GM23338 (cell line): Measurements from ENCODE around the gene SLC35A2. TPM values are rescaled to one million over a fixed set of nuclear protein-coding genes. Genes with fewer than 3 reads are reported as not detected.

Source experiments
- ATAC-seq: fragments of 200-7000 bp; cut with Tn5 transposase; 3 replicates; pipeline ENCODE4 v1.9.1; 2020
- DNase-seq: peaks from one replicate; pipeline ENCODE4 v3.0.0-alpha.2; 2015; ENCODE audit warnings: low spot score
- H2AFZ ChIP-seq: fragments of 200-600 bp; sonication (generic); 2 replicates; pipeline ENCODE4 v1.8.0; 2016; ENCODE audit warnings: antibody characterized with exemption, mild to moderate bottlenecking, moderate library complexity
- H3F3A ChIP-seq: fragments of 200-600 bp; sonication (generic); replicated peaks from 2 replicates; pipeline ENCODE4 v1.8.0; 2017; ENCODE audit warnings: antibody characterized with exemption, mixed run types, low read depth
- H3K27ac ChIP-seq: fragments of 200-600 bp; sonication (generic); 2 replicates; pipeline ENCODE4 v1.6.1; 2016; ENCODE audit warnings: low read depth
- H3K27me3 ChIP-seq: fragments of 200-600 bp; sonication (generic); 2 replicates; pipeline ENCODE4 v1.8.0; 2016; ENCODE audit warnings: mild to moderate bottlenecking, mixed run types, moderate library complexity; ENCODE audit not compliant: insufficient read depth
- H3K36me3 ChIP-seq: fragments of 200-600 bp; sonication (generic); 2 replicates; pipeline ENCODE4 v1.8.0; 2016; ENCODE audit warnings: mild to moderate bottlenecking; ENCODE audit not compliant: insufficient read depth
- H3K4me1 ChIP-seq: fragments of 200-600 bp; sonication (generic); 2 replicates; pipeline ENCODE4 v1.8.0; 2016; ENCODE audit warnings: mild to moderate bottlenecking, moderate library complexity; ENCODE audit not compliant: insufficient read depth
- H3K4me2 ChIP-seq: fragments of 200-600 bp; sonication (generic); 2 replicates; pipeline ENCODE4 v1.7.1; 2017; ENCODE audit warnings: mixed run types
- H3K4me3 ChIP-seq: fragments of 200-600 bp; sonication (generic); 2 replicates; pipeline ENCODE4 v1.6.1; 2016; ENCODE audit warnings: mixed run types
- H3K79me2 ChIP-seq: fragments of 200-600 bp; sonication (generic); replicated peaks from 2 replicates; pipeline ENCODE4 v1.8.0; 2017; ENCODE audit warnings: mild to moderate bottlenecking; ENCODE audit not compliant: insufficient read depth
- H3K9me2 ChIP-seq: fragments of 200-600 bp; sonication (generic); 2 replicates; pipeline ENCODE4 v1.8.0; 2017; ENCODE audit not compliant: insufficient read depth
- H4K20me1 ChIP-seq: fragments of 200-600 bp; sonication (generic); replicated peaks from 2 replicates; pipeline ENCODE4 v1.8.0; 2017; ENCODE audit warnings: mild to moderate bottlenecking; ENCODE audit not compliant: insufficient read depth
- H3K27ac Mint-ChIP-seq: 2 replicates; pipeline ENCODE4 v1.8.0; 2020; ENCODE audit warnings: inconsistent platforms, mild to moderate bottlenecking, moderate library complexity, mixed read lengths
- H3K27me3 Mint-ChIP-seq: 3 replicates; pipeline ENCODE4 v1.8.0; 2022; ENCODE audit warnings: low read depth, mild to moderate bottlenecking, moderate library complexity, mixed read lengths, inconsistent platforms; ENCODE audit not compliant: insufficient read depth, poor library complexity
- H3K36me3 Mint-ChIP-seq: 3 replicates; pipeline ENCODE4 v1.8.0; 2021; ENCODE audit warnings: low read depth, mild to moderate bottlenecking, inconsistent platforms, moderate library complexity, mixed read lengths
- H3K4me1 Mint-ChIP-seq: 3 replicates; pipeline ENCODE4 v1.8.0; 2020; ENCODE audit warnings: mild to moderate bottlenecking, inconsistent platforms, mixed read lengths
- H3K4me3 Mint-ChIP-seq: 3 replicates; pipeline ENCODE4 v1.8.0; 2021; ENCODE audit warnings: moderate library complexity, mild to moderate bottlenecking, inconsistent platforms, mixed read lengths
- H3K9me3 Mint-ChIP-seq: 3 replicates; pipeline ENCODE4 v1.8.0; 2020; ENCODE audit warnings: moderate library complexity, mild to moderate bottlenecking, inconsistent platforms, mixed read lengths
- CREB1 ChIP-seq: fragments of 250-450 bp; sonication (Bioruptor Pico); IDR thresholded peaks from 2 replicates; pipeline ENCODE4 v1.5.0; 2020; ENCODE audit warnings: low read depth, mild to moderate bottlenecking, moderate library complexity
- CTCF ChIP-seq, 2 experiments: fragments of 200-600 bp in 1 of 2; sonication (generic) in 1 of 2; conservative IDR thresholded peaks; 2 replicates each; pipeline versions ENCODE4 v1.5.1 to v1.6.1; 2016 to 2017; ENCODE audit warnings: antibody characterized with exemption in 2 of 2, low read depth in 2 of 2, mild to moderate bottlenecking in 2 of 2, moderate library complexity in 1 of 2
- ETS1 ChIP-seq: IDR thresholded peaks from 2 replicates; pipeline ENCODE4 v1.6.1; 2016; ENCODE audit warnings: antibody characterized with exemption
- EZH2 ChIP-seq: fragments of 200-600 bp; sonication (generic); IDR thresholded peaks from one replicate; pipeline ENCODE4 v1.8.0; 2017; ENCODE audit warnings: antibody characterized with exemption, mild to moderate bottlenecking, low read depth; ENCODE audit not compliant: unreplicated experiment
- EZH2phosphoT487 ChIP-seq: fragments of 200-600 bp; sonication (generic); IDR thresholded peaks from one replicate; pipeline ENCODE4 v1.8.1; 2018; ENCODE audit warnings: antibody characterized with exemption; ENCODE audit not compliant: unreplicated experiment
- JUNB ChIP-seq: IDR thresholded peaks from one replicate; pipeline ENCODE4 v1.6.1; 2016; ENCODE audit warnings: antibody characterized with exemption; ENCODE audit not compliant: unreplicated experiment
- NANOG ChIP-seq: IDR thresholded peaks from 2 replicates; pipeline ENCODE4 v1.6.1; 2016; ENCODE audit warnings: antibody characterized with exemption, borderline replicate concordance
- POLR2AphosphoS5 ChIP-seq: IDR thresholded peaks from 2 replicates; pipeline ENCODE4 v1.6.1; 2016; ENCODE audit warnings: antibody characterized with exemption, low read depth
- STAT1 ChIP-seq: IDR thresholded peaks from one replicate; pipeline ENCODE4 v1.6.1; 2016; ENCODE audit warnings: antibody characterized with exemption; ENCODE audit not compliant: unreplicated experiment
- ZNF114 ChIP-seq: fragments of 250-450 bp; sonication (Bioruptor Pico); IDR thresholded peaks from 2 replicates; pipeline ENCODE4 v1.5.0; 2020; ENCODE audit warnings: mild to moderate bottlenecking, moderate library complexity
- ZNF331 ChIP-seq: fragments of 250-450 bp; sonication (Bioruptor Pico); IDR thresholded peaks from 2 replicates; pipeline ENCODE4 v1.5.0; 2020; ENCODE audit warnings: low read depth, mild to moderate bottlenecking, moderate library complexity
- polyA plus RNA-seq: library from polyadenylated mRNA; unstranded; fragments of >200 nt; fragmentation: Nextera tagmentation; extraction: Ambion mirVana; gene quantifications from 2 replicates; pipeline ENCODE4 v1.2.1, GENCODE V29; 2016
- total RNA-seq: library from RNA; depleted of rRNA; stranded (reverse); fragments of >200 nt; shearing (Covaris generic); gene quantifications from 2 replicates; pipeline ENCODE4 v1.2.3, GENCODE V29; 2014
- TF ChIP-seq, protein P1 (sequence below): IDR thresholded peaks from one replicate; pipeline ENCODE4 v1.6.1; 2018; ENCODE audit warnings: antibody characterized with exemption; ENCODE audit not compliant: unreplicated experiment
- TF ChIP-seq, protein P2 (sequence below): fragments of 250-450 bp; sonication (Bioruptor Pico); IDR thresholded peaks from 2 replicates; pipeline ENCODE4 v1.5.0; 2020; ENCODE audit warnings: mild to moderate bottlenecking, moderate library complexity

SLC35A2 gene
- total and polyA plus RNA-seq, 2 experiments from 2014 or later = 13.0 to 16.4 TPM

DNA sequence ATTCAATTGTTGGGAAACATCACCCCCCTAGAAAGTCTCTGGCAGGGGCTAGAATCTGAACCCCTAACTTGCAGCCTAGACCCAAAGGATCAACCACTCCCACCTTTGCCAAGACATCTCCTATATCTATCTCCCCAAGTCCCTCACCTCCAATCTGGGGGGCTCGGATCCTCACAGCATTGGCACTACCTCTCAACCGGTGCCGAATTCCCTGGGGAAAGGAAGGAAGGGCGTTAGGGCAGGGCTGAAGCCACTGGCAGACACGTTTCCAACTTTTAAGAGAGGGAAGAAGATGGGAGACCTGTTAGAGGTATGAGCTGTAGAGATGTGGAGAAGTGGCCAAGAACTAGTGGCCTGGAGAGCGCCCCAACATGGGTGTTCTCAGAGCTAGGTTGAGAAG is 16.6 kb downstream of the SLC35A2 start (continued):
- TF ChIP-seq CTCF (conservative IDR thresholded peaks at IDR 0.05; ENCODE audit: low read depth in 2 of 2) (no peak), EZH2 (no peak), STAT1 (no peak), ZNF331 (no peak), ETS1 (no peak), CREB1 (CRISPR knock-in tag) (no peak), JUNB (no peak), EZH2phosphoT487 (no peak), POLR2AphosphoS5 (no peak), NANOG (no peak)

DNA sequence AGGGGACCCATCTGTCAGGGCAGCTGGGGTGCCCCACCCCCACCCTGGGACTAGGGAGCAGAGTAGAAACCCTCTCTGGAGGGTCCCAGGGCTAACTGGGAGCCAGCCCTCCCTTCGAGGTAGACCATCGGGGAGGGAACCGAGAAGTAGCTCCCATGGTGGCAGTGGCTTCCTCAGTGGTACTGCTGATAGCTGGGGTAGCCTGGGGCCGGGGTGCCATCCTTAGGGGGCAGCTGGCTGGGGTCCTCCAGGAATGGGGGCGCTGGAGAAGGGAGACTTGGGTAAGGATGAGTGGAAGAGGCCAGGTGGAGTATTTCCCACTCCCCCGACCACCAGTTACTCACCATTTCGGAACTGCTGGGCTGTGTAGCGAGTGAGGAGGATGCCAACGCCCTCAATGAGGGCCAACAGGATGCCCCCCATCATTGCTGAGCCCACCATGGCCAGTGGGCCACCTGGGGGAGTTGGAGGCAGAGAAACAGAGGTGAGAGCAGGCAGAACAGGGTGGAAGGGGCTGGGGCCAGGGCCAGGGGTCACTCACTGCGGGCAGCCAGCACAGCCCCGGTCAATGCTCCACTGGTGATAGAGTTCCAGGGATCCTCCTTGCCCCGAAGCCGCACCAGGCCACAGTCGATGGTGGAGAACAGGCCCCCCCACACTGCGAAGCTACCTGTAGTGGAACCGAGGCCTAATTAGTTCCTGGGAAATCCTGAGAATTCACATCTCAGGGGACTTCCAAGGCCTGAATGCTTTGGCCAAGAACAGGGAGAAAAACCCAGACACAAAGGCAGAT is 17.7 kb downstream of the SLC35A2 start:
- ATAC-seq = no peak
- TF ChIP-seq, protein P1, sequence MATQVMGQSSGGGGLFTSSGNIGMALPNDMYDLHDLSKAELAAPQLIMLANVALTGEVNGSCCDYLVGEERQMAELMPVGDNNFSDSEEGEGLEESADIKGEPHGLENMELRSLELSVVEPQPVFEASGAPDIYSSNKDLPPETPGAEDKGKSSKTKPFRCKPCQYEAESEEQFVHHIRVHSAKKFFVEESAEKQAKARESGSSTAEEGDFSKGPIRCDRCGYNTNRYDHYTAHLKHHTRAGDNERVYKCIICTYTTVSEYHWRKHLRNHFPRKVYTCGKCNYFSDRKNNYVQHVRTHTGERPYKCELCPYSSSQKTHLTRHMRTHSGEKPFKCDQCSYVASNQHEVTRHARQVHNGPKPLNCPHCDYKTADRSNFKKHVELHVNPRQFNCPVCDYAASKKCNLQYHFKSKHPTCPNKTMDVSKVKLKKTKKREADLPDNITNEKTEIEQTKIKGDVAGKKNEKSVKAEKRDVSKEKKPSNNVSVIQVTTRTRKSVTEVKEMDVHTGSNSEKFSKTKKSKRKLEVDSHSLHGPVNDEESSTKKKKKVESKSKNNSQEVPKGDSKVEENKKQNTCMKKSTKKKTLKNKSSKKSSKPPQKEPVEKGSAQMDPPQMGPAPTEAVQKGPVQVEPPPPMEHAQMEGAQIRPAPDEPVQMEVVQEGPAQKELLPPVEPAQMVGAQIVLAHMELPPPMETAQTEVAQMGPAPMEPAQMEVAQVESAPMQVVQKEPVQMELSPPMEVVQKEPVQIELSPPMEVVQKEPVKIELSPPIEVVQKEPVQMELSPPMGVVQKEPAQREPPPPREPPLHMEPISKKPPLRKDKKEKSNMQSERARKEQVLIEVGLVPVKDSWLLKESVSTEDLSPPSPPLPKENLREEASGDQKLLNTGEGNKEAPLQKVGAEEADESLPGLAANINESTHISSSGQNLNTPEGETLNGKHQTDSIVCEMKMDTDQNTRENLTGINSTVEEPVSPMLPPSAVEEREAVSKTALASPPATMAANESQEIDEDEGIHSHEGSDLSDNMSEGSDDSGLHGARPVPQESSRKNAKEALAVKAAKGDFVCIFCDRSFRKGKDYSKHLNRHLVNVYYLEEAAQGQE = no peak
- no peak for TF ChIP-seq JUNB
- TF ChIP-seq ZNF114 = no peak
- TF ChIP-seq, protein P2, sequence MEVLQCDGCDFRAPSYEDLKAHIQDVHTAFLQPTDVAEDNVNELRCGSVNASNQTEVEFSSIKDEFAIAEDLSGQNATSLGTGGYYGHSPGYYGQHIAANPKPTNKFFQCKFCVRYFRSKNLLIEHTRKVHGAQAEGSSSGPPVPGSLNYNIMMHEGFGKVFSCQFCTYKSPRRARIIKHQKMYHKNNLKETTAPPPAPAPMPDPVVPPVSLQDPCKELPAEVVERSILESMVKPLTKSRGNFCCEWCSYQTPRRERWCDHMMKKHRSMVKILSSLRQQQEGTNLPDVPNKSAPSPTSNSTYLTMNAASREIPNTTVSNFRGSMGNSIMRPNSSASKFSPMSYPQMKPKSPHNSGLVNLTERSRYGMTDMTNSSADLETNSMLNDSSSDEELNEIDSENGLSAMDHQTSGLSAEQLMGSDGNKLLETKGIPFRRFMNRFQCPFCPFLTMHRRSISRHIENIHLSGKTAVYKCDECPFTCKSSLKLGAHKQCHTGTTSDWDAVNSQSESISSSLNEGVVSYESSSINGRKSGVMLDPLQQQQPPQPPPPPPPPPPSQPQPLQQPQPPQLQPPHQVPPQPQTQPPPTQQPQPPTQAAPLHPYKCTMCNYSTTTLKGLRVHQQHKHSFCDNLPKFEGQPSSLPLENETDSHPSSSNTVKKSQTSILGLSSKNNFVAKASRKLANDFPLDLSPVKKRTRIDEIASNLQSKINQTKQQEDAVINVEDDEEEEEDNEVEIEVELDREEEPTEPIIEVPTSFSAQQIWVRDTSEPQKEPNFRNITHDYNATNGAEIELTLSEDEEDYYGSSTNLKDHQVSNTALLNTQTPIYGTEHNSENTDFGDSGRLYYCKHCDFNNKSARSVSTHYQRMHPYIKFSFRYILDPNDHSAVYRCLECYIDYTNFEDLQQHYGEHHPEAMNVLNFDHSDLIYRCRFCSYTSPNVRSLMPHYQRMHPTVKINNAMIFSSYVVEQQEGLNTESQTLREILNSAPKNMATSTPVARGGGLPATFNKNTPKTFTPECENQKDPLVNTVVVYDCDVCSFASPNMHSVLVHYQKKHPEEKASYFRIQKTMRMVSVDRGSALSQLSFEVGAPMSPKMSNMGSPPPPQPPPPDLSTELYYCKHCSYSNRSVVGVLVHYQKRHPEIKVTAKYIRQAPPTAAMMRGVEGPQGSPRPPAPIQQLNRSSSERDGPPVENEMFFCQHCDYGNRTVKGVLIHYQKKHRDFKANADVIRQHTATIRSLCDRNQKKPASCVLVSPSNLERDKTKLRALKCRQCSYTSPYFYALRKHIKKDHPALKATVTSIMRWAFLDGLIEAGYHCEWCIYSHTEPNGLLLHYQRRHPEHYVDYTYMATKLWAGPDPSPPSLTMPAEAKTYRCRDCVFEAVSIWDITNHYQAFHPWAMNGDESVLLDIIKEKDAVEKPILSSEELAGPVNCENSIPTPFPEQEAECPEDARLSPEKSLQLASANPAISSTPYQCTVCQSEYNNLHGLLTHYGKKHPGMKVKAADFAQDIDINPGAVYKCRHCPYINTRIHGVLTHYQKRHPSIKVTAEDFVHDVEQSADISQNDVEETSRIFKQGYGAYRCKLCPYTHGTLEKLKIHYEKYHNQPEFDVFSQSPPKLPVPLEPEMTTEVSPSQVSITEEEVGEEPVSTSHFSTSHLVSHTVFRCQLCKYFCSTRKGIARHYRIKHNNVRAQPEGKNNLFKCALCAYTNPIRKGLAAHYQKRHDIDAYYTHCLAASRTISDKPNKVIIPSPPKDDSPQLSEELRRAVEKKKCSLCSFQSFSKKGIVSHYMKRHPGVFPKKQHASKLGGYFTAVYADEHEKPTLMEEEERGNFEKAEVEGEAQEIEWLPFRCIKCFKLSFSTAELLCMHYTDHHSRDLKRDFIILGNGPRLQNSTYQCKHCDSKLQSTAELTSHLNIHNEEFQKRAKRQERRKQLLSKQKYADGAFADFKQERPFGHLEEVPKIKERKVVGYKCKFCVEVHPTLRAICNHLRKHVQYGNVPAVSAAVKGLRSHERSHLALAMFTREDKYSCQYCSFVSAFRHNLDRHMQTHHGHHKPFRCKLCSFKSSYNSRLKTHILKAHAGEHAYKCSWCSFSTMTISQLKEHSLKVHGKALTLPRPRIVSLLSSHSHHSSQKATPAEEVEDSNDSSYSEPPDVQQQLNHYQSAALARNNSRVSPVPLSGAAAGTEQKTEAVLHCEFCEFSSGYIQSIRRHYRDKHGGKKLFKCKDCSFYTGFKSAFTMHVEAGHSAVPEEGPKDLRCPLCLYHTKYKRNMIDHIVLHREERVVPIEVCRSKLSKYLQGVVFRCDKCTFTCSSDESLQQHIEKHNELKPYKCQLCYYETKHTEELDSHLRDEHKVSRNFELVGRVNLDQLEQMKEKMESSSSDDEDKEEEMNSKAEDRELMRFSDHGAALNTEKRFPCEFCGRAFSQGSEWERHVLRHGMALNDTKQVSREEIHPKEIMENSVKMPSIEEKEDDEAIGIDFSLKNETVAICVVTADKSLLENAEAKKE (CRISPR knock-in tag) = no peak
- no peak for TF ChIP-seq POLR2AphosphoS5

More for the DNA sequence above, 17.7 kb downstream of the SLC35A2 start:
- H3K27me3 Mint-ChIP-seq = peaks cover 2% of the 10 kb centered on the region
- no peaks in the 10 kb centered on the region for H3F3A ChIP-seq
- no peak overlapping the region for H3K4me3 ChIP-seq
- no peak overlapping the region for H3K4me2 ChIP-seq
- H3K27ac Mint-ChIP-seq = no peak overlapping the region
- H3K36me3 ChIP-seq = no peaks in the 10 kb centered on the region; the same call in 1 of the 2 replicates
- H3K27ac ChIP-seq = no peak overlapping the region
- H3K9me3 Mint-ChIP-seq = no peaks in the 10 kb centered on the region
- no peak overlapping the region for H3K4me3 Mint-ChIP-seq
- no peaks in the 10 kb centered on the region for H3K9me2 ChIP-seq
- no peak overlapping the region for H2AFZ ChIP-seq
- H3K27me3 ChIP-seq = no peaks in the 10 kb centered on the region
- H3K4me1 ChIP-seq = peaks cover 3% of the 10 kb centered on the region; the same call in 1 of the 2 replicates
- H3K36me3 Mint-ChIP-seq = peaks cover 24% of the 10 kb centered on the region
- DNase-seq = no peak
- H4K20me1 ChIP-seq = no peaks in the 10 kb centered on the region
- peaks cover 10% of the 10 kb centered on the region for H3K4me1 Mint-ChIP-seq
- H3K79me2 ChIP-seq = peaks cover 30% of the 10 kb centered on the region
